ENCODE measurements around the gene GALNT9.

Gene GALNT9

DNA sequence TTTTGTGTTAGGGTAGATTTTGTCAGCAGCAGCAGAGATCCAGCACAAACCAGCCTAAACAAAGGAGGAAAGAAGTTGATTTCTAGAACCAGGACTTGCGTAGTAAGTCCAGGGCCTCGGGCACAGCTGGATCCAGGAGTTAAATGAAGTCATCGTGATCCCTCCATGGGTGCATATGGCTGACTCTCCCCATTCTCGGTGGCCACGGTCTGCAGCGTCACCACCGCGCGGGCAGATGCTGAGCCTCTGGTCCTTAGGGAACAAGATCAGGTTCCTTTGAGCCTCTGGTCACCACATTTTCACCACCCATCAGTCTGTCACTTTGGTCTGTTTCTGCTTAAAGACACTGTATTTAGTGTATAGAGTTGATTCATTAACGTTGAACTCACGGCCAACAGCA, 14.8 kb upstream of the GALNT9 start:
- no peak for DNase-seq (ENCODE audit: low spot score)

DNA sequence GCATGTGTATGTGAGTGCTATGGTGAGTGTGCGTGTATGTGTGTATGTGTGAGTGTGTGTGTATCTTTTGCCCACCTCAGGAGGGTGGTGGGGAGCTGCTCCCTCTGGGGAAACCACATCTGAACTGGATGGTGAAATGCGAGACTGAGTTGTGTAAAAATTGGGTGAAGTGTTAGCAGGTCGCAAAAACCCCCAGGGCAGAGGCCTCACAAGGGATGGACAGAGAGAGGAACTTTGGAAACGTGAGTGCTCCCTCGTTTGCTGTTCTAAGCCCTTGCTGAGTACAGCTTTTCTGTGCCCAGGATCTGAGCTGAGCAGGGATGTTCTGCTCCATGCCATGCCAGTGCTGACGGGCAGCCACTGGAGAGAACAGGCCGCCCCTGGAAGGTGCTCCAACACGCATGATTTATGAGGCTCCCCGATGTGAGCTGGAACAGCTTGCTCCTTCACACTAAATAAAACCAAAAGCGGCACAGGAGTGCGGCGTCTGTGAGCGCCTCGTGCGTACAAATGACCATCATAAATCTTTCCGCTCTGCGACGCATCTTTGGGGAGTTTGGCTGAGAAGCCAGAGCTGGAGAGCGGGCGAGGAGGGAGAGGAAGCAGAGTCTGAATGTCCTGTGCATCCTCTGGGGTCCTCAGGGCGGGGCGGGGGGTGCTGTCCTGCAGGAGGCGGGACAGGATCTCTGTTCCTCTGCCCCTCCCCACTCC, 14.1 kb upstream of the GALNT9 start:
- DNase-seq (ENCODE audit: low spot score): no peak

DNA sequence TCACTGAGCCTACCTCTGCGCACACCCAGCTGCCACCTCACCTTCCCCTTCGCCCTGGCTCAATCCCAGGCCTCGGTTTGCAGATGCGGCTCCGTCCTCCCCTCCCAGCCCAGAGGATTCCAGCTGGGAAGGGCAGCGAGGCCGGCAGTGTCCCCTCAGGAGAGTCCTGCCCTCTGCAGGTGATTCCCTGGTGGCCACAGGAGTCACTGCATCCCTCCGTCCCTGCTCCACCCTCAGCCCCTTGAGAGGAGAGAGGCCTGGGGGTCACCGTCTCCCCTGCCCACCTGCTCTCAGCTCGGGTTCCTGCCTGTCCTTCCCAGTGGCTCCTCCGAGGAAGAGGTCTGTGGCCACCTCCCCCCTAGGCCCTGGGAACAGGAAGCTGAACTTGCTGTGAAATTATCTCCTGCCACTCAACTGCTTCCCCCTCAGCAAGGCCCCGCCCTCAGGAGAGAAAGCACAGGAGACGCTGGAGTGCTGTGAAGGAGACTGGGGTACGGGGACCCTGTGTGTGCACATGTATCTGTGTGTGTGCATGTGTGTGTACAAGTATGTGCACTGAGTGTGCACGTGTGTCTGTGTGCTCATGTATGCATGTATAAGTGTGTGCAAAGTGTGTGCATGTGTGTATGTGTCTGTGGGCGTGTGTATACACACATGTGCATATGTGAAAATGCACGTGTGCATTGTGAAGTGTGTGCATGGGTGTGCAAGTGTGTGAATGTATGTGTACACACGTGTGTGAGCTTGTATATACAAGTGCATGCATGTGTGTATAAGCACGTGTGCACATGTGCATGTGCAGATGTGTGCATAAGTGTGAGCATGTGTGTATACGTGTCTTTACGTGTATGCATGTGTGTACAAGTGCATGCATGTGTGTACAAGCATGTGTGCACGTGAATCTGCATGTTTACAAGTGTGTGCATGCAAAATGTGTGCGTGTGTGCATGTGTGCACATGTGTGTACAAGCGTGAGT, 13.2 kb upstream of the GALNT9 start:
- no peak for DNase-seq (ENCODE audit: low spot score)

DNA sequence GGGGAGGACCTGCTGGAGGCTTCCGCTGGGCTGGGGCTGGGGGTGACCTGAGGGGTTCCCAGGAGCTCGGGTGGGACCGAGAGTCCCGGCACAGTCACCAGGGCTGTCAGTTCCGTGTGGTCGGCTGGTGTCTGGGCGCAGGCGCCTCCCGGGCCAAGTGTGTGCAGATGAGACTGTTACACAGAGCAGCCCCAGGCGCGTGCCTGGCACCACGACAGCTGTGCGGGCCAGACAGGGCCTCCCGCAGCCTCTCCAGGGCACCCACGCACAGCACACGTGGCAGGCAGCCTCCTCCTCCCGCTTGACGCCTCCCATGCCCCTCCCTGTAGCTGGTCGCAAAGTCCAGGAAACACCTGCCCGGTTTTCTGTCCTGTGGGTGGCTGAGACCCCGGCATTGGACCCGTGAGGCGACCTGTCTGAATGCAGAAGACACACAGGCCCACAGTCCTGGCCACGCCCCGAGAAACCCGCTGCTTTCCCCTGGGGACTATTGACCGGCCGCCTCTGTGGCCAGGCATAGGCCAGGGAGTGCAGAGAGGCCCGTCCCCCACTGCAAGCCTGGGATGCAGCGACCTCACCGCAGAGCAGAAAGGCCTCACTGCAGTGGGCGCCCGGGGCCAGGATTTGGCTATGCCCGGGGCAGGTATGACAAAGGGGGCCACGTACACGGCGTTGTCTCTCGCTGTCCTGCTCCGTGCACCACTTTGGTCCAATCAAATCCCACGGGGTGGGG, 12.1 kb upstream of the GALNT9 start:
- DNase-seq (ENCODE audit: low spot score): no peak

DNA sequence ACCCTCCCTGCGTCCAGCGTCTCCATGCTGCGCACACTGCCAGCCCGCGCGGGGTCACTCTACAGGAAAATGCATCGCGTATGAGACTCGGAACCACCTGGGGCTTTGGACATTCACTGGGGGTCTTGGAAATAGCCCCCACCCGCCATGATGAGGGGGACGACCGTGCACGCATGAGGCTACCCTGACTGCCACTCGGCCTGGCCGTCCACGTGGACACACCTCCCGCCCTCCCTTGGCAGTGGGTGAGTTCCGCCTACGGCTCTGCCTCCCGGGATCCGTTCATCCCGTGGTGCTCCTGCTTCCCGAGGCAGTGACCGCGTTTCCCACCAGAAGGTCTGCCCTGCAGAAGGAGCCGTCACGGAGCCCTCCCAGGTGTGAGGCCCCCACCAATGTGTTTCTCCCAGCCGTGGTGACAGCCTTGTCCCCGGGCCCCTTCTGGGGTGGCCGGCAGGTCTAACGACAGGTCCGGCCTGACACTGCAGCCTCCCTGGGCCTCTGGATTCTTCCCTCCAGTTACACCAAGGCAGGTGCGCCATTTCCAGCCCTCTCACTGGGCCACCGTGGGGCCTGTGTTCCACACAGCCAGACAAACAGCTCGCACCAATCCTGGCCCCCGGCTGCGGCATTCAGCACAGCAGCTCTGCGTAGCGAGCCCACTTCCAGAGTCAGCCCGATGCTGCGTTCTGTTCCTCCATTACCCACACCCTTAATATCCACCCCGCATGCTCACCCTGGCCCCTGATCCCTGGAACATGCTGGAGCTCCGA, 11.1 kb upstream of the GALNT9 start:
- DNase-seq (ENCODE audit: low spot score): no peak

DNA sequence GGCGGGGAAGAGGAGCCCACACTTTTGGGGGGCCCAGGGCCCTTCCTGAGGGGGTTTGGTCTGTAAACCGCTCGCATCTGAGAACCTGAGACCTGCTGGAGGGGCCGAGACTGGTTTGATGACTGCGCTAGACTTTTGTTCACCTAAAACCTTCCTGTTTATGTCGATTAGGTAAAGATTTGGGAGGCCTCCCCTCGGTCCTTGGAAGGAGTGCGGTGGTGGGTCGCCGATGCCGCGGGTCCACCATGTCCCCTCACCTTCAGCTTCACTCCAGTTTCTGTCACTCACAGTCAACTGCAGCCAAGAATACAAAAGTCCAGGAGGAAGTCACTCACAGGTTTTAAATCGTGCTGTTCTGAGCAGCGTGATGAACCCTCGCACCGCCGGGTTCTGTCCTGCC, 10.5 kb upstream of the GALNT9 start:
- no peak for DNase-seq (ENCODE audit: low spot score)

DNA sequence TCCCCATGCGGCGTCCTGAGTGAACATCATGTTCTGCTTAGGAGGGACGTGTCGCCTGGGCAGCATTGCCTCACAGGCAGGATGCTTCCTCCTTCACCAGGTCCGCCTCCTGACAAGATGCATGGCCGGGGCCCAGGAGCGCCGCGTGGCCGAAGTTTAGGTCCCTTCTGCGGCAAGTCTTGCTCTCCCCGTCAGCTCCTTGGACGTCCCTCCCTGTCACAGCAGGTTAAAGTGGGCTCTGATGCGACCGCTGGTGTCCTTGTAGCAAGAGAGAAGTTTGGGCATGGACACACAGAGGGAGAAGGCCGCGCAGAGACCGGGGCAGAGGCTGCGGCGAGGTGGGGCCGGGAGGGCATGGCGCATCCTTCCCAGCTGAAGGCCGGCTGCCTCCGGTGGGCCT, 9.4 kb upstream of the GALNT9 start:
- no peak for DNase-seq (ENCODE audit: low spot score)

DNA sequence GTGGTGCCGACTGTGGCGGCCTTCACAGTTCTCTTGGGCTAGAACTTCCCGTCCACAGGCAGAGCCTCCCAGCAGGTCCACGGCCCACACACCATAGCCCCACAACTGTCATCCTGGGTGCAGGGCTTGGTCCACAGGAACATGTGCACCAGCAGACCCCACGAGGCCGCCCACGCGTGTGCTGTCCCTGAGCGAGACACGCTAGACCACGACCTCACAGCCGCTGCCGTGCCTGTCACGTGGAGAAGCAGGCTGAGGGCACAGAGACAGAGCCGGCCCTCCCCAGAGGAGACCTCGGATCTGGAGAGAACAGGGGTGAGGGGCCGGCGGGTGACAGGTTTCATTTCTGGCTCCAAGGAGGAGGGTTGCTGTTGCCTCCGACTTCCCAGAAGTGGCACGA, 8.9 kb upstream of the GALNT9 start:
- no peak for DNase-seq (ENCODE audit: low spot score)

DNA sequence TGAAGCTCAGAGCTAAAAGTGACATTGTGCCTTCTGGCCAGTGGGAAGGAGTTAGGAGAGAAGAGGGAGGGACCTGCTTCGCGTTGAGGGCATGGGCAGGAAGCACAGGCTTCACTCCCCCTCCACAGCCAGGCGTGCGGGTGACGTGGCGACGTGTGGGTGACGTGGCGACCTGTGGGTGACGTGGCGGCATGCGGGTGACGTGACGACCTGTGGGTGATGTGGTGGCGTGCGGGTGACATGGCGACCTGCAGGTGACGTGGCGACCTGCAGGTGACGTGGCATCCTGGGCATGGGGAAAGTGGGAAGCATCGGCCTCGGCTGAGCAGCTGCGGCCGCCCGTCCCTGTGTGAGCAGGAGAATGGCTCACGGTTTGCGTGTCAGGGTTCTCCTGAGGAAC, 8.2 kb upstream of the GALNT9 start:
- no peak for DNase-seq (ENCODE audit: low spot score)

DNA sequence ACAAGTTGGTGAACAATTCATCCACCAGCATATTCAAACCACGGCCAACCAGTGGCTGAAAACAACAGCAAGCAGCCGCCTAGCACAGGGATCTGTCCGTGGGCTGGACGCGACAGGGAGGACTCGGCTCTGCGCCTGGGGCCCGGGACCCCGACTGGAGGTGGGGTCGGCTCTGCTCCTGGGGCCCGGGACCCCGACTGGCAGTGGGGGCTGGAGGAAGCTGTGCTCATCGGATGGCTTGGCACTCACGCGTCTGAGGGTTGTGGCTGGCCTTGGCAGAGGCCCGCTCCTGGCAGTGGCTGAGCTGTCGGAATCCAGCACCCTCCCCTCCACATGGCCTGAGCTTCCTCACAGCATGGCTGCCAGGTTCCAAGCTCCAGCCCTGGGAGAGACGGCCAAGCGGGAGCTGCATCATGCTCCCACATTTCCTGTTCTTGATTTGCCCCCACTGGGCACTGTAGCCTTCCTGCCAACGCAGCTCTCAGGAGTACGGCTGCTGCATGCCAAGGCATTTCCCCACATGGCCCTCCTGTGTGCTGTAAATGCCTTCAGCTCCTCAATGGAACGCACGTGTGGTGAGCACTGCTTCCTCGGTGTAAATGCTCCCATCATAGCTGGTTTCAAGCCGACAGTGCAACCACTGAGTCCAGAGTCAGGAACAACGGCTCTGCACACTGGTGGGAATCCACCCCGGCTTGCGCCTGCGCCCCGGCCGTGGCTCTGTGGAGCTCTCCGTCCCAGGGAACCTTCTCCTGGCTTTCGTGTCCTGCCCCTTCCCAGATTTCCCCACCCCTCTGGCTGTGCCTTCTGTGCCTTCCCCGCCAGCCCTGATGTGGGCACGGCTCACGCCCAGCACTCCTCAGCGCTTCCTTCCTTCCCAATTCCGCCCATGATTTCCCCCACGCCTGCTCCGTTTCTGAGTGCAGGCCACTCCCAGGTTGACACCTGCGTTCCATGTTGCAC, 7.3 kb upstream of the GALNT9 start:
- no peak for DNase-seq (ENCODE audit: low spot score)

DNA sequence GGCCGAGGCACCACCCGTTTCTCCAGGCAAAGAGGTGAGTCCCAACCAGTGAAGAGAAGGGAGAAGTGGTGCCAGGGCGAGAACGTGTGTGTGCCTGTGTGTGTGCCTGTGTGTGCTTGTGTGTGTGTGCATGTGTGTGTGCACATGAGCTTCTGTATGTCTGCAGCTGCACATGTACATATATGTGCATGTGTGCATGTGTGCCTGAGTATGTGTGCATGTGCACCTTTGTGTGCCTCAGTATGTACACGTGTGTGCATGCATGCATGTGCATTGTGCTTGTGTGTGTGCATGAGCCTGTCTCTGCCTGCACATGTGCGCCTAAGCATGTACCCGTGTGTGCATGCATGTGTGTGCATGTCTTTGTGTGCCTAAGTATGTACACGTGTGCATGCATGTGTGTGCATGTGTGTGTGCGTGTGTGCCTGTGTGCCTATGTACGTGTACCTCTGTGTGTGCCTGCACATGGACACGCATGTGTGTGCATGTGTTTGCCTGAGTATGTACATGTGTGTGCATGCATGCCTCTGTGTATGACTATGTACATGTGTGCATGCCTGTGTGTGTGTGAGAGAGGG, 5.9 kb upstream of the GALNT9 start:
- DNase-seq (ENCODE audit: low spot score): no peak

DNA sequence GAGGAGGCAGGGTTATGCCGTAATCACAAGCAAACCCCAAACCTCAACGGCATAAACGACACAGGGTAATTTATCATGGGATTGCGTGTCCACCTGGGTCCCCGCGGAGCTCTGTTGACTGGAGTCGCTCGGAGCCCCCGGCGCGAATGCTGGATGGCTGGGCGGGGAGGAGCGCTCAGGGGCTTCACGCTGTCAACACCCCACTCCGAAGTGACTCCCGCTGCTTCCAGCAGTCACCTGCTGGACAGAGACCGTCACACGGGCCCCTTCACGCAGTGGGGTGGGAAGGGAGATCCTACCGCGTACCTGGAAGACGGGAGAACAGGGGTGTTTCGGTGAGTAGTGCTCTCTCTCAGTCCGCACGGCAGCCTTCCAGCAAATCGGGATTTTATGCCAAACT, 4.4 kb upstream of the GALNT9 start:
- no peak for DNase-seq (ENCODE audit: low spot score)

DNA sequence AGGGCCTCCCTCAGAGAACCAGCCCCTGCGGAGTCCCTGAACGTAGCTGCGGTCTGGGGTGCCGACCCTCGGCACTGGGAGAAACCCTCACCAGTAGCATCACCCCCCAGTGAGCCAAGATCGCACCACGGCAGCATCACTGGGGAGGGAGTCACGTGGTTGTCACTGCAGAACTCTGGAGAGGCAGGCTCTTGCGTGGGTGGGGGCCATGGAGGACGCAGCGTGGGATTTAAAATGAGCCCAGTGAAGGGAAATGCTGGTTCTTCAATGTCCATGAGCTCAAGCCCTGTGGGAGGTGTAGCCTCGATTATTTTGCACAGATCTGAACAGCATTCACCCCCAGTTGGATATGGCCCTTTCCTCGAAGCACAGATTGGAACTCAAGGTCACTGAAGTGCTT, 3.9 kb upstream of the GALNT9 start:
- no peak for DNase-seq (ENCODE audit: low spot score)

DNA sequence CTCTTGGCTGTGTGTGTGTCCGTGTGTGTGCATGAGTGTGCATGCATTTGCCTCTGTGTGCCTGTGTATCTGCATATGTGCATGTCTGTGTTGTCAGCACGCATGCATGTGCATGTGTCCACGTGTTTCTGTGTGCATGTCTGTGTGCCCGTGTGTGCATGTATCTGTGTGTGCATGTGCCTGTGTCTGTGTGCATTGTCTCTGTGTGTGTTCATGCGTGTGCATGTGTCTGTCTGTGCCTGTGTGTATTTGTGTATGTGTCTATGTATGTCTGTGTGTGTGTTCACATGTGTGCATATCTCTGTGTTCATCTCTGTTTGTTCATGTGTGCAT, 1.1 kb upstream of the GALNT9 start:
- no peak for DNase-seq (ENCODE audit: low spot score)

DNA sequence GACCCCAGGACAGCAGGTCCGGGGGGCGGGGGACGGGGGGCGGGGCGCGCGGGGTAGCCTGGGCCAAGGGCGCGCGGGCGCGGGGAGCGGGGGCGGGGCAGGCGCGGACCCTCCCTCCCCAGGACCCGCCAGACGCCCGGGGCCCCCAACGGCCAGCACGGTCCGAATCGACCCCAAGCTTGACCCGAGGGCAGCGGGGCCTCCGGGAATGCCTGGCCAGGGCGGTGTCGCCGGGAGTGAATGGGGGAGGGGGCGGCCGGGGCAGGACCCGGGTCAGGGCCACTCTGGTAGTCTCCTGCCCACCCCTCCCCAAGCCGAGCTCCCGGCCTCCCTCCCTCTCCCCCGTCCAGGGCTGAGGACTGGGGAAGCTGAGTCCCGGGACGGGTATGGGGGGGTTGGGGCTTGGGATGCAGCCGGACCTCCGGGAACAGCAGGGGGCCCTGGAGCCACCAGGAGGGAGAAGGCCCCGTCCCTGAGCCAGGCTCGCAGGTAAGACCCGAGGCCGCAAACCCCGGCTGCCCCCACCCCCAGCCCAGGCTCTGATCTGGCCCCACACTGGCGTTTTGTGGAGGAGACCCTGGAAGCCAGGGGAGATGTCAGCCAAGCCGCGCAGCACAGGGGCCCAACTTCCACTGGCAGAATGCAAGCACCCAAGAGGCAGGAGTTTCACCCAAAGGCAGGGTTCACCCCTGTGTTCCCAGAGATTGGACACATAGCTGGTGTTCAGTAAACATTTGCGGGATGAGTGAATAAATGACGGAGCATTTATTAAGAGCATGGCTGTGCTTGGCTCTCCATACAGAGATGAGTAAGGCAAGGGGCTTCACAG, 545 bp upstream of the GALNT9 start:
- no peak for DNase-seq (ENCODE audit: low spot score)

DNA sequence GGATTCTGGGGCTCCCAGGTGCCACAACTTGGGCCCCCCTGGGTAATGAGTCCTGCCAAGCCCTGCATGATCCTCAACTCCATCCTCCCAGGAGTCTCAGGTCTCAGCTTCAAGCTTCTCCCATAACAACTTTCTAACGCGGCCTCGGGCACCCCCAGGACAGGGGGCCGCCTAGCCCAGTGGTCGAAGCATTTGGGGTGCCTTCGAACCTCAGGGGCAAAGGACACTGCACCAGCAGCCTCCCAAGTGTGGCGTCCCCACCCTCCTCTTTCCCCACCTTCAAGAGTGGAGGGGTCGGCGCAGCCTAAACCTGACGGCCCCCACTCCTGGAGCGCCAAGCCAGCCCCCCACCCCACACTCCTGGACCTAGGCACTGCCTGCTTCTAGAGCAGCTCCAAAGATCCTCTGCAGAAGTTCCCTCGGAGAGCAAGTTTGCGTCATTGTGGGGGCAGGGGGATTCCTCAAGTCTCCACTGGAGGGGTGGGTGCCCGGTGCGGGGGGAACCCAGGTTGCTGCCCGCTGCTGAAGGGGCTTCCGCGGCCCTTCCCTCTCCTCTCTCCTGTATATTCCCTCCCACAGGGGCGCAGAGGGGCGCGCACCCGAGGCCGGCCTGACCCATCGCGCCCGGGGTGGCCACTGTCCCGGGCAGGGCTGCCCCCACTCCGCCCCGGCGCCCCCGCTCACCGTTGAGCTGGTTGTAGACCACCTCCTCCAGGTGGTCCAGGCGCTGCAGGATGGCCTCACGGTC, 933 bp downstream of the GALNT9 start:
- DNase-seq (ENCODE audit: low spot score): no peak

DNA sequence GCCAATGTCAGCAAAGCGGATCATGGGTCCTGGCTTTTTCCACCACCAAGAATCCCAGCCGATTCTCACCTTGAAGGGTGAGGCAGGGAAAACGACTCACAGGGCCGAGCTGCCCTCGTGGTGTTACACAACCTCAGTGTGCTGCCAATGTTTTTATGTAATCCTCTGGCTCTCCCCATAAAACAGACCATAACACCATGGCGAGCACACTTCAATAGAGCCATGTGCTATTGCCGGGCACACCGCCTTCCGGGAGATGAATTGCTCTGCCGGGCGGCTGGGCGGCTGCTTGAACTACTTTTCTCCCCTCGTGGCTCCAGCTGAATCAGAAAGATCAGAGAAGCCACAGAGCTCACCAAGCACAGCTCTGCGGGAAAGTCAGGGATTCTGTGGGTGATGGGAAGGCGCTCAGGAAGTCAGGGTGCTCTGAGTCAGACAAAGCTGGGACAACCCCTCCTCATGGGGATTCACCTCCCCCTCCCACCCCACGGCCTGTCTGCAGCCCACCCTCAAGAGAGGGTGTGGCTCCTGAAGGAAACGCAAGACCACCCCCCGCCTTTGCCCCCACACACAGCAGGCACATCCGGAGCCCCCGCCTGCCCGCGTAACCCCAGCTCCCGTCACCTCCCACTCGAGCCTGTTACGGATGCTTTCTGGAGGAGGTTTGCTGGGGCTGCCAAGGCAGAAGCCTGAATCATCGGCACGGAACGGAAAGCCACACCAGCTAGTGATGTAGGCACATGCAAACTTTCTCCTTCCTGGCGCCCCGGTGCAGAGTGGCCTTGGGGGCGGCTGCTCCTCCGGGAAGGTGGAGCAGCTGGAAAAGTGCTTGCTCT, 1.8 kb downstream of the GALNT9 start:
- DNase-seq (ENCODE audit: low spot score): peak; percentile 35

DNA sequence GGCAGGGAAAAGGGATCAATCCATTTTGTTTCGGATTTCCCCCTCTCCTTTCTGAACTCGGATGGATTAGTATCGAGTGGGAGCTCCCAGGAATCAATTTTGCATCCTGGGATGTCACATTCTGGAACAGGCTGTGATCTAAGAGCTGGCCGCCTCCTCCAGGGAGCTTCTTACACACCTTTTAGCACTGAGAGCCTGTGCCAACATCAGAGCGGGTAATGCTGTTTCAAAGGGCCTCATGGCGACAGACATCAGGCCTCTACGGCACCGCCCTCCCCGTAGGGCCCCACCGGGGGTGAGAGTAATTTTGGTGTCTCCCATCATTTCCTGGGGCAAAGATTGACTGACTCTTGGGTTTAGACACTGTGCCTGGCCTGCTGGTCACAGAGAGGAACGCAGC, 2.7 kb downstream of the GALNT9 start:
- no peak for DNase-seq (ENCODE audit: low spot score)

All from activated CD4-positive, alpha-beta T cell treated with anti-CD3 and anti-CD28 coated beads, Interleukin-2, Interleukin-4, amounts not matched to agents 100 ng/mL and 50 ng/mL, durations not matched to agents 16 hours and 8 hours (primary cell).